ENCODE results near the gene STUB1.

Gene STUB1

DNA sequence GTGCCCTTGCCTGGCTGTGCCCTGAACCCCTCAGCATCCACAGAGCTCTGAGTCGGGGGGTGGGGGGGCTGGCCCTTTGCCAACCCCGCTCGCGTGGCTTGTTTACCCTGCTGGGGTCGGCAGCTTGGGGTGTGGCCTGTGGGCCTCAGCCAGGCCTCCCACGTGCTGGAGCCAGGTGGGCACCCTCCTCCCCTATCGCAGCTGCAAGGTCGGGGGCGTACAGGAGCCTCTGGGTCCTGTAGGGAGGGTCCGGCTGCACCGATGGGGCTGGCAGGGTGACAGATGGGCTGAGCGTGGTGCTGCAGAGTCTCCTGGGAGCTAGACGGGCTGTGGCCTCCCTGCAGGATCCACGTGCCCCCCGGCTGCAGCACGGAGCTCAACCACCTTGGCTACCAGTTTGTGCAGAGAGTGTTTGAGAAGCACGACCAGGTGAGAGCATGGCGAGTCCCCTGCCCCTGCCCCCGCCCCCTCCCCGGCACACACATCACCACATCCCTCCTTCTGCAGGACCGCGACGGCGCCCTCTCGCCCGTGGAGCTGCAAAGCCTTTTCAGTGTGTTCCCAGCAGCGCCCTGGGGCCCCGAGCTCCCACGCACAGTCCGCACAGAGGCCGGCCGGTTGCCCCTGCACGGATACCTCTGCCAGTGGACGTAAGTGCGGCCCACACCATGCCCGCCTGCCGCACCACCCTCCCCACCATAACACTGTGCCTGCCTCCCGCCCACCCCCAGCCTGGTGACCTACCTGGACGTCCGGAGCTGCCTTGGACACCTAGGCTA is 8.7 kb upstream of the STUB1 start:
- TF ChIP-seq CTCF (IDR thresholded peaks at IDR 0.05; ENCODE audit: low read depth, low read length, missing control alignments) = no peak
- no peak overlapping the region for H3K4me3 ChIP-seq (ENCODE audit: low read depth, low read length)
- no peaks in the 10 kb centered on the region for H3K27me3 ChIP-seq (replicated peaks)
- no peak for DNase-seq
- in situ Hi-C loops (cut with HindIII; ENCODE audit: low pct_ligation_motif_present, low sequenced_read_pairs) = no loop called here
- H3K36me3 ChIP-seq (replicated peaks) = peaks cover 51% of the 10 kb centered on the region
- H3K27ac ChIP-seq = no peak overlapping the region

GRCh38 chr16:672371-672770 is 7.8 kb upstream of the STUB1 start:
- TF ChIP-seq CTCF (IDR thresholded peaks at IDR 0.05; ENCODE audit: low read depth, low read length, missing control alignments) = no peak
- no peak overlapping the region for H3K4me3 ChIP-seq (ENCODE audit: low read depth, low read length)
- no peak for DNase-seq

GRCh38 chr16:672851-673250 is 7.4 kb upstream of the STUB1 start:
- in situ Hi-C loops (cut with HindIII; ENCODE audit: low pct_ligation_motif_present, low sequenced_read_pairs) = no loop called here
- no peak overlapping the region for H3K27ac ChIP-seq
- no peak overlapping the region for H3K4me3 ChIP-seq (ENCODE audit: low read depth, low read length)
- no peak for TF ChIP-seq CTCF (IDR thresholded peaks at IDR 0.05; ENCODE audit: low read depth, low read length, missing control alignments)
- H3K36me3 ChIP-seq (replicated peaks) = peaks cover 51% of the 10 kb centered on the region
- no peak for DNase-seq
- no peaks in the 10 kb centered on the region for H3K27me3 ChIP-seq (replicated peaks)

More at GRCh38 chr16:672371-672770, 7.8 kb upstream of the STUB1 start:
- Histone ChIP-seq H3K27ac (no peak overlapping the region), H3K27me3 (replicated peaks) (no peaks in the 10 kb centered on the region), H3K36me3 (replicated peaks) (peaks cover 51% of the 10 kb centered on the region)
- in situ Hi-C loops (cut with HindIII; ENCODE audit: low pct_ligation_motif_present, low sequenced_read_pairs) = no loop called here

DNA sequence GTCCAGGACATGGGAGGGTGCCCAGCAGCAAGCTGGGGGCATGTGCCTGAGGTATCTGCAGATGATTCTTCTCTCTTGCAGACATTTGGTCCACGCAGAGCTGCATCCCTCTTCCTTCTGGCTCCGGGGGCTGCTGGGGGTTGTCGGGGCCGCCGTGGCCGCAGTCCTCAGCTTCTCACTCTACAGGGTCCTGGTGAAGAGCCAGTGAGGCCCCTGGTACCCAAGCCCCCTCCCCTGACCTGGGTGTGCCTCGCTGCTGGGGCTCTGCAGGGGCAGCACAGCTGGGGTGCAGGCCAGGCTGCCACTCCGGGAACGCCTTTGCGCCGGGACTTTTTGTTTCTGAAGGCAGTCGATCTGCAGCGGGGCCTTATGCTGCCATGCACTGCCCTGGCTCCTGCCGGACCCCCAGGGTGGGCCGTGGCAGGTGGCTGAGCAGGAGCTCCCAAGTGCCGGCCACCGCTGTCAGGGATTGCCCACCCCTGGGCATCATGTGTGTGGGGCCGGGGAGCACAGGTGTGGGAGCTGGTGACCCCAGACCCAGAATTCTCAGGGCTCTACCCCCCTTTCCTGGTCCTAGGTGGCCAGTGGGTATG is 6.7 kb upstream of the STUB1 start:
- Histone ChIP-seq H3K27me3 (replicated peaks) (no peaks in the 10 kb centered on the region), H3K4me3 (ENCODE audit: low read depth, low read length) (no peak overlapping the region), H3K27ac (no peak overlapping the region), H3K36me3 (replicated peaks) (peaks cover 51% of the 10 kb centered on the region)
- no peak for DNase-seq
- in situ Hi-C loops (cut with HindIII; ENCODE audit: low pct_ligation_motif_present, low sequenced_read_pairs) = no loop called here
- TF ChIP-seq CTCF (IDR thresholded peaks at IDR 0.05; ENCODE audit: low read depth, low read length, missing control alignments) = no peak

DNA sequence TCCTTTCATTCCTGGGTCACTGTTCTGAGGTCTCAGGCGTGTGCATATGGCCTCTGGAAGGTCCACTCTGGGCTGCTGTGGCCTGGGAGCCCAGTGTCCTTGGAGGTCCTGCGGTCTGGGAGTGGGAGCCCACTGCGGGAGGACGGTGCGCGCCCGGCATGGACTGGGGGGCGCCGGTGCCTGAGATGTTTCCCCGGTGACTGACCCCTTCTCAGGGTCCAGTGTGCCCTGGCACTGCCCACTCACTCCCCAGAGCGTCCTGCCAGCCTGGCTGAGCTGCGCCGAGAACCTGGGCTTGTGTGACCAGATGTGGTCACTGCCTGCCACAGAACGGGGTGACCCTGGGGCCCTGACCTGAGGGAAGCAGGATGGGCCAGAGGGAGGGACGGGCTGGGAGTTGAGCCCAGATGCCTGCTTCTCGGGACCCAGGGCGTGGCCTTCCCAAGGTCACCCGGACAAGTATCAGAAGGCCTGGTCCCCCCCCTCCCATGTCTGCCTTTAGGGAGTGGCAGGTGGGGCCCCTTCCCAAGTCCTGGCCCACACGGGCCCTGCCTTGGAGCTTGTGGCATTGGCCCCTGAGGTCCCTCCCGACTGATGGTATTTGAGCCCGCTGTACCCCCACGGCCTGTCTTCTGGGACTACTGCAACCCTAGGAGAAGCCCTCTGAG is 5.9 kb upstream of the STUB1 start:
- no peak overlapping the region for H3K27ac ChIP-seq
- DNase-seq = no peak
- H3K36me3 ChIP-seq (replicated peaks) = peaks cover 48% of the 10 kb centered on the region
- in situ Hi-C loops (cut with HindIII; ENCODE audit: low pct_ligation_motif_present, low sequenced_read_pairs) = no loop called here
- no peak for TF ChIP-seq CTCF (IDR thresholded peaks at IDR 0.05; ENCODE audit: low read depth, low read length, missing control alignments)
- H3K27me3 ChIP-seq (replicated peaks) = no peaks in the 10 kb centered on the region
- H3K4me3 ChIP-seq (ENCODE audit: low read depth, low read length) = no peak overlapping the region

Measured in brain microvascular endothelial cell (primary cell).